HL-60 (cell line): Measurements from ENCODE around the gene COL23A1.

Experiments used
- DNase-seq, 2 experiments: peaks; one replicate each; pipeline ENCODE4 v3.0.0-alpha.2; 2010 to 2020; ENCODE audit warnings: low read depth in 1 of 2, low spot score in 1 of 2
- H3K27ac ChIP-seq: fragments of 250-450 bp; sonication (Bioruptor Pico); replicated peaks from 2 replicates; pipeline ENCODE4 v1.5.1; 2020; ENCODE audit warnings: mild to moderate bottlenecking, moderate library complexity
- H3K27me3 ChIP-seq: fragments of 250-450 bp; sonication (Bioruptor Pico); 2 replicates; pipeline ENCODE4 v1.5.1; 2021; ENCODE audit warnings: mild to moderate bottlenecking, moderate library complexity; ENCODE audit not compliant: insufficient read depth, poor library complexity, severe bottlenecking
- H3K4me3 ChIP-seq: replicated peaks from 2 replicates; pipeline ENCODE4 v1.5.1; 2011; ENCODE audit warnings: mild to moderate bottlenecking, control low read depth, low read length; ENCODE audit not compliant: insufficient read depth
- GABPA ChIP-seq: IDR thresholded peaks from 2 replicates; pipeline ENCODE4 v1.6.1; 2012; ENCODE audit warnings: low read depth
- POLR2AphosphoS5 ChIP-seq: IDR thresholded peaks from 2 replicates; pipeline ENCODE4 v1.6.1; 2012; ENCODE audit warnings: low read depth
- SPI1 ChIP-seq: IDR thresholded peaks from 2 replicates; pipeline ENCODE4 v1.6.1; 2012; ENCODE audit warnings: low read depth, mild to moderate bottlenecking, borderline replicate concordance
- TF ChIP-seq, protein P1 (sequence below): IDR thresholded peaks from 2 replicates; pipeline ENCODE4 v1.6.1; 2012; ENCODE audit warnings: low read depth; ENCODE audit not compliant: insufficient replicate concordance
- TF ChIP-seq, protein P2 (sequence below): IDR thresholded peaks from one replicate; pipeline ENCODE4 v1.5.1; 2011; ENCODE audit warnings: low read length, control low read depth, inconsistent platforms; ENCODE audit not compliant: insufficient read depth

Gene COL23A1

DNA sequence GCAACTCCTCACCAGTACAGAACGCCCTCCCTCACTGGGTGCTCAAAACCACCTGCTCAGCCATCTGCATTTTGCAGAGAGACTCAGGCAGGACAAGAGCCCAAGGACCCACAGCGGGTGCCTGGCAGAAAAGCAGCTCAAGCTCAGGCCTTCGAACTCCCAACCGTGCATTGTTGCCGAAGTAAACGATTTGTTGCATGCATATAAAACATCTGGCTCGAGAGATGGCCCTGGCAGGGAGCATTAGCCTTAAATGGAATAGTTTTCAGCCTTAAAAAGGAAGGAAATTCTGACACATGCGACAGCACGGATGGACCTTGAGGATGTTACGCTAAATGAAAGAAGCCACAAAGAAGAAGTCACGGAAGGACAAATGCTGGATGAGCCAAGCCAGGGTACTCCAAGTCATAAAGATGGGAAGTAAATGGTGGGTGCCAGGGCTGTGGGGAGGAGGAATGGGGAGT lies 197.2 kb downstream of the COL23A1 start:
- no peaks in the 10 kb centered on the region for H3K27me3 ChIP-seq
- no peak overlapping the region for H3K4me3 ChIP-seq
- peak; percentile 92 to 96 for DNase-seq
- TF ChIP-seq, protein P1, sequence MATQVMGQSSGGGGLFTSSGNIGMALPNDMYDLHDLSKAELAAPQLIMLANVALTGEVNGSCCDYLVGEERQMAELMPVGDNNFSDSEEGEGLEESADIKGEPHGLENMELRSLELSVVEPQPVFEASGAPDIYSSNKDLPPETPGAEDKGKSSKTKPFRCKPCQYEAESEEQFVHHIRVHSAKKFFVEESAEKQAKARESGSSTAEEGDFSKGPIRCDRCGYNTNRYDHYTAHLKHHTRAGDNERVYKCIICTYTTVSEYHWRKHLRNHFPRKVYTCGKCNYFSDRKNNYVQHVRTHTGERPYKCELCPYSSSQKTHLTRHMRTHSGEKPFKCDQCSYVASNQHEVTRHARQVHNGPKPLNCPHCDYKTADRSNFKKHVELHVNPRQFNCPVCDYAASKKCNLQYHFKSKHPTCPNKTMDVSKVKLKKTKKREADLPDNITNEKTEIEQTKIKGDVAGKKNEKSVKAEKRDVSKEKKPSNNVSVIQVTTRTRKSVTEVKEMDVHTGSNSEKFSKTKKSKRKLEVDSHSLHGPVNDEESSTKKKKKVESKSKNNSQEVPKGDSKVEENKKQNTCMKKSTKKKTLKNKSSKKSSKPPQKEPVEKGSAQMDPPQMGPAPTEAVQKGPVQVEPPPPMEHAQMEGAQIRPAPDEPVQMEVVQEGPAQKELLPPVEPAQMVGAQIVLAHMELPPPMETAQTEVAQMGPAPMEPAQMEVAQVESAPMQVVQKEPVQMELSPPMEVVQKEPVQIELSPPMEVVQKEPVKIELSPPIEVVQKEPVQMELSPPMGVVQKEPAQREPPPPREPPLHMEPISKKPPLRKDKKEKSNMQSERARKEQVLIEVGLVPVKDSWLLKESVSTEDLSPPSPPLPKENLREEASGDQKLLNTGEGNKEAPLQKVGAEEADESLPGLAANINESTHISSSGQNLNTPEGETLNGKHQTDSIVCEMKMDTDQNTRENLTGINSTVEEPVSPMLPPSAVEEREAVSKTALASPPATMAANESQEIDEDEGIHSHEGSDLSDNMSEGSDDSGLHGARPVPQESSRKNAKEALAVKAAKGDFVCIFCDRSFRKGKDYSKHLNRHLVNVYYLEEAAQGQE: no peak
- TF ChIP-seq SPI1 (peak; percentile 61; the same call in 1 of the 2 replicates), GABPA (no peak), POLR2AphosphoS5 (peak; percentile 92)
- TF ChIP-seq, protein P2, sequence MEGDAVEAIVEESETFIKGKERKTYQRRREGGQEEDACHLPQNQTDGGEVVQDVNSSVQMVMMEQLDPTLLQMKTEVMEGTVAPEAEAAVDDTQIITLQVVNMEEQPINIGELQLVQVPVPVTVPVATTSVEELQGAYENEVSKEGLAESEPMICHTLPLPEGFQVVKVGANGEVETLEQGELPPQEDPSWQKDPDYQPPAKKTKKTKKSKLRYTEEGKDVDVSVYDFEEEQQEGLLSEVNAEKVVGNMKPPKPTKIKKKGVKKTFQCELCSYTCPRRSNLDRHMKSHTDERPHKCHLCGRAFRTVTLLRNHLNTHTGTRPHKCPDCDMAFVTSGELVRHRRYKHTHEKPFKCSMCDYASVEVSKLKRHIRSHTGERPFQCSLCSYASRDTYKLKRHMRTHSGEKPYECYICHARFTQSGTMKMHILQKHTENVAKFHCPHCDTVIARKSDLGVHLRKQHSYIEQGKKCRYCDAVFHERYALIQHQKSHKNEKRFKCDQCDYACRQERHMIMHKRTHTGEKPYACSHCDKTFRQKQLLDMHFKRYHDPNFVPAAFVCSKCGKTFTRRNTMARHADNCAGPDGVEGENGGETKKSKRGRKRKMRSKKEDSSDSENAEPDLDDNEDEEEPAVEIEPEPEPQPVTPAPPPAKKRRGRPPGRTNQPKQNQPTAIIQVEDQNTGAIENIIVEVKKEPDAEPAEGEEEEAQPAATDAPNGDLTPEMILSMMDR: no peak
- peak overlapping the region; percentile 97 for H3K27ac ChIP-seq

DNA sequence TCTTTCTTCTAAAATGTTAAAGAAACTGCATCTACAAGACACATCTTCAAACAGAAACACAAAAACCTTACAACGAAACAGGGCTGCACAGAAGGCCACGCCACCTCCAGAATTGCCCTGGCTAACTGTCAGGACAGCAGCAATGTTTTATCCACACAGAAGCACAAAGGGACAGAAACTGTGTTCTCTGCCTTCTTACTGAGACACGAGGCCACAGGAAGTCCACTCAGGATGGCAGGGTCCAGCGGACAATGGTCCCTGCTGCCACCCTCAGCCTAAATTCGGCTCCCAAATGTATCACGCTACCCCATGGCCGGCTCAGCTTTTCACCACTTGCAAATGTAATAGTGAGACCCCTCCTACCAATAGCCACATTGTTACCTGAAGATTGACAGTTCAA lies 197.8 kb downstream of the COL23A1 start:
- Histone ChIP-seq H3K27ac (peak overlapping the region; percentile 97), H3K27me3 (no peaks in the 10 kb centered on the region), H3K4me3 (no peak overlapping the region)
- TF ChIP-seq SPI1 (no peak), GABPA (no peak), POLR2AphosphoS5 (no peak)
- TF ChIP-seq, protein P2: no peak
- TF ChIP-seq, protein P1: no peak
- DNase-seq: no peak

DNA sequence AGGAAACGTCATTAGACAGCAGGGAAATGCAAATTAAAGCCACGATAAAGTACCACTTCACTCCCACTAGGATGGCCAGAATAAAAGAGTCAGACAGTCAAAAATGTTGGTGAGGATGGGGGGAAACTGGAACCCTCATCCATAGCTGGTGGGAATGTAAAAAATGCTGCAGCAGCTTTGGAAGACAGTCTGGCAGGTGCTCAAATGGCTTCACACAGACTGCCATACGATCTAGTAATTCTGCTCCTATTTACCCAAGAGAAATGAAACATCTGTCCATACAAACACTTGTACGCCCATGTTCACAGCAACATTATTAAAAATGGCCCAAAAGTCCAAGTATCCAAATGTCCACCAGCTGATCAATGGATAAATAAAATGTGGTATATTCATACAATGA lies 198.7 kb downstream of the COL23A1 start:
- no peak overlapping the region for H3K4me3 ChIP-seq
- TF ChIP-seq, protein P2: no peak
- TF ChIP-seq POLR2AphosphoS5: no peak
- no peak for TF ChIP-seq GABPA
- TF ChIP-seq, protein P1: no peak
- no peak for TF ChIP-seq SPI1
- no peaks in the 10 kb centered on the region for H3K27me3 ChIP-seq
- H3K27ac ChIP-seq: peak overlapping the region; percentile 97
- DNase-seq: no peak
